Activated T-cell treated with anti-CD3 and anti-CD28 coated beads, Interleukin-2, amount 50 U/mL, for 24 hours (primary cell): Measurements from ENCODE around the gene PLEKHF1.

ENCODE experiments used
- DNase-seq: peaks from one replicate; pipeline ENCODE4 v3.0.0-alpha.2; 2020
- H3K27ac Mint-ChIP-seq: 2 replicates; pipeline ENCODE4 v1.8.0; 2020; ENCODE audit warnings: mild to moderate bottlenecking, mixed read lengths
- H3K27me3 Mint-ChIP-seq: 2 replicates; pipeline ENCODE4 v1.8.0; 2020; ENCODE audit warnings: mixed read lengths
- H3K36me3 Mint-ChIP-seq: 2 replicates; pipeline ENCODE4 v1.8.0; 2020; ENCODE audit warnings: low read depth, mixed read lengths
- H3K4me1 Mint-ChIP-seq: 2 replicates; pipeline ENCODE4 v1.8.0; 2020; ENCODE audit warnings: low read depth, mixed read lengths
- H3K4me3 Mint-ChIP-seq: 2 replicates; pipeline ENCODE4 v1.8.0; 2020; ENCODE audit warnings: mild to moderate bottlenecking, moderate library complexity, mixed read lengths
- H3K9me3 Mint-ChIP-seq: 2 replicates; pipeline ENCODE4 v1.8.0; 2020; ENCODE audit warnings: mixed read lengths

PLEKHF1 gene

DNA sequence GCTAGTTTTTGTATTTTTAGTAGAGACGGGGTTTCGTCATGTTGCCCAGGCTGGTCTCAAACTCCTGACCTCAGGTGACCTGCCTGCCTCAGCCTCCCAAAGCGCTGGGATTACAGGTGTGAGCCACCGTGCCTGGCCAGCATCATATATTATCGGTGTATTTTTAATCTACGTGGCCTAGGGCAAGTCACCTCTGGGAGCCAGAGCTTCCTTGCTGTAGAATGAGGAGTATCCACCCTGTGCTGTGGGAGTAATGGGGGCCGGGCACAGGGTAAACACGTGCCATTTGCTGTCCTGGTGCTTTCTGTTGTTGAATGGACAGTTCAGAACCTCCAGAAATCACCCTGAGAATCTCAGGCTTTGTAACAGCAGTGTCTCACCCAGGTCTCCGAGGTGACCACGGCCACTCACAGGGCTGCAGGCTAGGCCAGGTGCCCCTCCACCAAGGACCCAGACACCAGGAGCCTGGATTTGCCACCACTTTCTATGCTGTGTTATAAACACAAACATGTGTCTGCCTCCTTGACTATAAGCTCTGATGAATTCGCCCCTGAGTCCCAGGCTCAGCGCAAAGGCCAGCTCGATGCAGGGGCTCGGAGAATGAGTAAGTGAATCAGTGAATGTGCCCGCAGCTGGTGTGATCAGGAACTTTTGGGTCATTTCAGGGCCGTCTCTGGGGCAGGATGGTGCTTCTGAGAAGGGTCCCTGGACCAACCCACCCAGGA is 36.4 kb upstream of the PLEKHF1 start:
- Mint-ChIP-seq H3K36me3 (no peaks in the 10 kb centered on the region), H3K27me3 (no peaks in the 10 kb centered on the region), H3K27ac (no peak overlapping the region), H3K9me3 (no peaks in the 10 kb centered on the region), H3K4me3 (no peak overlapping the region), H3K4me1 (peaks cover 14% of the 10 kb centered on the region)
- no peak for DNase-seq

DNA sequence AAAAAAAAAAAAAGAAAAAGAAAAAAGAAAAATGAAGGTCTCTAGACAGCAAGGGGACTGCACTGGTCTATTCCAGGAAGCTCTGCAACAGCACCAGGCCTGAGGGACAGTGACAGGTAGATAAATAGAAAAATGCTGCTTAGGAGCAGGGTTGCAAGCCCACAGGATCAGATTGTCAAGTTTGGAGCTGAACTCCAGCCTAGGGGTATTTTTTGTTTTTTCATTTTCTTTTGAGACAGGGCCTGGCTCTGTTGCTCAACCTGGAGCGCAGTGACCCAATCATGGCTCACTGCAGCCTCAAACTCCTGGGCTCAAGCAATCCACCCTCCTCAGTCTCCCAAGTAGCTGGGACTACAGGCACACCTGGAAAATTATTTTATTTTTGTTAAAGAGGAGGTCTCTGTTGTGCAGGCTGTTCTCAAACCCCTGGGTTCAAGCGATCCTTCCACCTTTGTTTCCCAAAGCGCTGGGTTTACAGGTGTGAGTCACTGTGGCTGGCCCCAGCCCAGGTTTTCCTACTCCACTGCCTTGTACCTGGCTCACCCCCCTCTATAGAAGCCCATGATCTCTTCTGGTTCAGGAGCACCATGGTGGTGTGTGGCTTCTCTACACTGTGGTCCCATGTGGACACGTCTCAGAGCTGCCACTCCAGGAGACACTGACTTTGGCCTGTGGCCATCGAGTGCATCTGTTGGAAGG is 35.3 kb upstream of the PLEKHF1 start:
- H3K9me3 Mint-ChIP-seq: no peaks in the 10 kb centered on the region
- H3K27ac Mint-ChIP-seq: no peak overlapping the region
- H3K36me3 Mint-ChIP-seq: no peaks in the 10 kb centered on the region
- DNase-seq: peak; percentile 5
- H3K4me1 Mint-ChIP-seq: peaks cover 4% of the 10 kb centered on the region
- H3K27me3 Mint-ChIP-seq: no peaks in the 10 kb centered on the region
- no peak overlapping the region for H3K4me3 Mint-ChIP-seq

DNA sequence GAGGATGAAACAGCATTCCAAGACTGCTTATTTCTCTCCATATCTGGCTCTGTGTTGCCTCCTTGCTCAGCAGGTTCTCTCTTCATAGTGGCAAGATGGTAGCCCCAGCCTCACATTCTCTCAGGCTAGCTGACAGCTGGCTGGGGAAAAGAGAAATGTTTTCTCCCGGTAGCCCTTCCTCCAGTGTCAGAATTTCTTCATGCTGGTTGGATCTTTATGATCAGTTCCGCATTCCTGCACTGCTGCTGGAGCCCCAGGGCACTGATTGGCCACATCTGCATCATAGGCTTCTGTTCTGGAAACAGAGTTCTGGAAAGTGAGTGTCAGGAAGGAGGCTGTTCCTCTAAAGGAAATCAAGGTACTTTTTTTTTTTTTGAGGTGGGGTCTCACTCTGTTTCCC is 34.6 kb upstream of the PLEKHF1 start:
- H3K9me3 Mint-ChIP-seq: no peaks in the 10 kb centered on the region
- H3K36me3 Mint-ChIP-seq: no peaks in the 10 kb centered on the region
- no peaks in the 10 kb centered on the region for H3K27me3 Mint-ChIP-seq
- H3K27ac Mint-ChIP-seq: no peak overlapping the region
- no peak overlapping the region for H3K4me3 Mint-ChIP-seq
- no peaks in the 10 kb centered on the region for H3K4me1 Mint-ChIP-seq
- DNase-seq: no peak

DNA sequence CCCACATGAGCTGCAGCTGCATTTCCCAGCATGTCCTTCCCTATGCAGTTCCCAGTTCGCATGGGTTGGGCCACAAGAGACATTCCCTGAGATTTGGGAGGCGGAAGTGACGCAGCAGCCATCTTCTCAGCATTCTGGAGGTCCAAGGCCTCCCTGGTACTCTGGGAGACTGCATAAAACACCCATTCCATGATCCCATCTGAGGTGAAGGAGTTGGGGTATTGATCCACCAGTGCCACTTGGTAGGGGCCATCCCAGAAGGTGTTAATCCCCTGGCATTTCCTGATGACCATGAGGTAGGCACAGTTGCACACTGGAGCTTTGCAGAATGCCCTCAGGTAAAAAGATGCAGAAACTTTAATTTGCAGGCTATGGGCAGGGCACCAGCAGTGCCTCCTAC is 33.8 kb upstream of the PLEKHF1 start:
- H3K27me3 Mint-ChIP-seq: no peaks in the 10 kb centered on the region
- no peak for DNase-seq
- H3K4me3 Mint-ChIP-seq: no peak overlapping the region
- no peaks in the 10 kb centered on the region for H3K36me3 Mint-ChIP-seq
- H3K4me1 Mint-ChIP-seq: no peaks in the 10 kb centered on the region
- H3K9me3 Mint-ChIP-seq: no peaks in the 10 kb centered on the region
- H3K27ac Mint-ChIP-seq: no peak overlapping the region

DNA sequence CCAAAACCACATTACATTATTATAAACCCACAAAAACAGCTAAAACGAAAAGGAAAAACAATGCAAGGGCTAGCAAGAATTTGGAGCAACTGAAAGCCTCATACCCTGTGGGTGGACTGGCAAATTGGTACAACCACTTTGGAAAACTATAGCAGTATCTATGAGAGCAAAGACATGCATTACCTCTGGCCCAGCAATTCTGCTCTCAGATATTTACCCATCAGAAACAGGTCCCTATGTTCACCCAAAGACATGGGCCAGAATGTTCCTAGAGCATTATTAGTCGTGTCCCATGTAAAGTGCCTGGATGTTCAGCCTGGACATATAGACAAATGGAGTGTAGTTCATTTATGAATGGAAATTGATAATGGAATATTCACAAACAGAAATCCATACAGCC is 31.3 kb upstream of the PLEKHF1 start:
- DNase-seq: no peak
- Mint-ChIP-seq H3K27me3 (no peaks in the 10 kb centered on the region), H3K36me3 (no peaks in the 10 kb centered on the region), H3K9me3 (no peaks in the 10 kb centered on the region), H3K27ac (no peak overlapping the region), H3K4me3 (no peak overlapping the region), H3K4me1 (no peaks in the 10 kb centered on the region)

DNA sequence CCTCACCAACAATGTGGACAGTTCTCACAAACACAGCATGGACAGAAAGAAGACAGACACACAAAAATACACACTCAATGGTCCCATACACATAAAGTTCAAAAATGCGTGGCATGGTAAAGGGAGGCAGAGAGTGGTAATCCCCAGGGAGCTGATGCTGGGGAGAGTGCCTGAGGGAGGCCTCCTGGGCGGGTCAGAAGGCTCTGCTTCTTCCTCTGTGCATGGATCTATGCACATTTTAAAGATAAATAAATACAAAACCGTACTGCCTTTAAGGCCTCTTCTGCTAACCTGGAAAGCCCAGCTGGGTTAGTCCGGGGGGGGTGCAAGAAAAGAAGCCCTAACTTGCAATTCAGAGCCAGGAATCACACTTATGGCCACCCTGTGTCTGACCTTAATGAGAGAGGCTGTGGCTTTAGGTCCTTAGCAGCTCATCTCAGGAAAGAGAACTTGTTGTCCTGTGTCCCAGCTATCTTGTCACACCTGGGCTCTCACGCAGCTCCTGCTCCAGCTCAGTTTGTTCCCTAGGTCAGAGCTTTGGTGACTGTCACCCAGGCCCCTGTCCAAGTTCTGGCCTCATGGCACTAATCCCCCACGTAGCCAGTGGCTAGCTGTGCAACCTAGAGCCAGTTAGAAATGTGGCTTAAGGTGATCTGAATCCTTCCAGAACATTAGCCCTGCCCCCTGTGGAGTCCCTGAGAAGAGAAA is 30.7 kb upstream of the PLEKHF1 start:
- no peaks in the 10 kb centered on the region for H3K9me3 Mint-ChIP-seq
- H3K4me3 Mint-ChIP-seq: no peak overlapping the region
- no peaks in the 10 kb centered on the region for H3K27me3 Mint-ChIP-seq
- no peaks in the 10 kb centered on the region for H3K36me3 Mint-ChIP-seq
- DNase-seq: no peak
- no peak overlapping the region for H3K27ac Mint-ChIP-seq
- H3K4me1 Mint-ChIP-seq: no peaks in the 10 kb centered on the region

DNA sequence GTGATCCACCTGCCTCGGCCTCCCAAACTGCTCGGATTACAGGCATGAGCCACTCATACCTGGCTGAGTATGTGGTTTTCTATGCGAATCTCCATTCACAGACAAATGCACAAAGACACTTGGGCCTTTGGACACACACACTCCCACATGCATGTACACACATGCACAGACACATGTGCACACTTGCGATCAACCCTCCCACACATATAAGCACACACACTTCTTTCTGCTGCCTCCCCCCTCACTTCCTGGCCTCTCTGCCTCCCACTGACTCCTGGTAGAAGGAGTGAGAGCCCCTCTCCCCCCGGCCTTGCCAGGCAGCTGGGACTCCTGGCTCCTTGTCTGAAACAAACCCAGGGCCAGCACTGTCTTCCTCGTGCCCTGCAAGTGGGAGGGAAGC is 29.3 kb upstream of the PLEKHF1 start:
- H3K4me1 Mint-ChIP-seq: no peaks in the 10 kb centered on the region

DNA sequence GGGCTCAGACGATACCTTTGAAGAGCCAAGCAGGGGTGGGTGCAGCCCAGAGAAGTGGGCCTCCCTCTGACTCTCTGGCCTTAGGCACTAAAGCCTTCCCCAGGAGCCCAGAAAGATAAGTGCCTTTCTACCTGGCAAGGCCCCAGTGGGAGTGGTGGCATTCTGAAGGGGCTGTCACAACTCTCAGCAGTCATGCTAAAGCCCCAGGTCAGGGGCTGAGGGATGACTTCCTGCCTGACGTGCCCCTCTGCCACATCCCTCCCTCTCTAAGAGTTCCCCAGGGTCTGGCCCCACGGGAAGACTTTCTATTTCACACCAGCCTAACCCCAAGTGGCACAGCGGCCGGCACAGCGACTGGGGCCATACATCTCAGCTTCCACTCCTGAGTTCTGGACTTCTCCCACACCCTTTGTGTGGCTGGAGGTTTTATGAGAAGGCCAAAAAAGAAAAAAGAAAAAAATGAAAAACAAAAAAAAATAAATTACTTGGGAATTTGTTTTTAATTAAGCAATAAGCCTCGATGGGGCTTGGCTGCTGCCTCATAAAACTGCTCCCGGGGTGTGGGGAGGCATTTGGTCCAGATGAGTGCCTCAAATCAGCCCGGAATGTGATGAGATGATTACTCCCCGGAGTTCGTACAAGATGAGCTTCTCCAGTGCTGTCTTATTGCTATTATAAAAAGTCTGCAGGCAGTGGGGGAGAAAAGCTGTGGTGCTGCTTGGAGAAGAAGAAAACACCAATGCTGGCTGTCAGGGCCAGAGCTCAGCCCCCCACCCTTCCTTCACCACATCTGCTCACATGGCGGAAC is 28.5 kb upstream of the PLEKHF1 start:
- no peak for DNase-seq
- Mint-ChIP-seq H3K27me3 (no peaks in the 10 kb centered on the region), H3K36me3 (no peaks in the 10 kb centered on the region), H3K9me3 (no peaks in the 10 kb centered on the region), H3K4me1 (no peaks in the 10 kb centered on the region), H3K4me3 (no peak overlapping the region), H3K27ac (no peak overlapping the region)

More for the DNA sequence above, 29.3 kb upstream of the PLEKHF1 start:
- Mint-ChIP-seq H3K27ac (no peak overlapping the region), H3K36me3 (no peaks in the 10 kb centered on the region), H3K27me3 (no peaks in the 10 kb centered on the region), H3K9me3 (no peaks in the 10 kb centered on the region), H3K4me3 (no peak overlapping the region)
- DNase-seq: no peak

DNA sequence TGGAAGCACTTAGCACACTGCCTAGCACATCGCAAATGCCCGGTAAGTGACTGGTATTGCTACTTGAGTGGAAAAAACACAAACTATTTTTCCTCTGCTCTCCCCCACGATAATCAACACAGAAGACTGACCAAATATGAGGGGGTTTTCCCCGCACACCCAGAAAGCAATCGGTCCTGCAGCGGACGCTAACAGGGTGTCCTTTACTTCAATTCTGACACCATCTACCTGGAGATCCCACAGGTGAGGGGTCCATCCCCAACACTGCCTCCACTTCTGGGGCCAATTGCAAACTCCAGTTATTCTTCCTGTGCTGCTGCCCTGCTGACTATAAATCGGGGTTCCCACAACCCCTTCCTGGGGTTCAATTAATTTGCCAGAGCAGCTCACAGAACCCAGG is 26.2 kb upstream of the PLEKHF1 start:
- Mint-ChIP-seq H3K36me3 (no peaks in the 10 kb centered on the region), H3K27me3 (no peaks in the 10 kb centered on the region), H3K27ac (no peak overlapping the region), H3K9me3 (no peaks in the 10 kb centered on the region), H3K4me1 (no peaks in the 10 kb centered on the region), H3K4me3 (no peak overlapping the region)
- DNase-seq: no peak

DNA sequence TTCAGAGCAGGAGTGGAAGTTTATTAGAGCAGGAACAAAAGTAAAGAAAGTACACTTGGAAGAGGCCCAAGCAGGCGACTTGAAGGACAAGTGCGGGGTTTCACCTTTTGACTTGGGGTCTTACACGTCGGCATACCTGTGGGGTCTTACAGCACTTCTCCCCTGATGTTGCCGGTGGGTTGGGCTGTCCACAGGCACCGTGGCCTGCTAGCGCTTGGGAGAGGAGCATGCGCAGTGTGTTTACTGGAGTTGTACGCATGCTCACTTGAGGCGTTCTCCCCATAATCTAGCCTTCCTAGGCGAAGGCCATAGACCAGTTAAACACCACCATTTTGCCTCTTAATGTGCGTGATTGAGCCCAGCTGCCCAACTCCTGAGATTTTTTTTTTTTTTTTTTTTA is 25.0 kb upstream of the PLEKHF1 start:
- Mint-ChIP-seq H3K4me3 (no peak overlapping the region), H3K27me3 (no peaks in the 10 kb centered on the region), H3K27ac (no peak overlapping the region), H3K9me3 (no peaks in the 10 kb centered on the region), H3K36me3 (no peaks in the 10 kb centered on the region), H3K4me1 (peaks cover 3% of the 10 kb centered on the region)
- no peak for DNase-seq

DNA sequence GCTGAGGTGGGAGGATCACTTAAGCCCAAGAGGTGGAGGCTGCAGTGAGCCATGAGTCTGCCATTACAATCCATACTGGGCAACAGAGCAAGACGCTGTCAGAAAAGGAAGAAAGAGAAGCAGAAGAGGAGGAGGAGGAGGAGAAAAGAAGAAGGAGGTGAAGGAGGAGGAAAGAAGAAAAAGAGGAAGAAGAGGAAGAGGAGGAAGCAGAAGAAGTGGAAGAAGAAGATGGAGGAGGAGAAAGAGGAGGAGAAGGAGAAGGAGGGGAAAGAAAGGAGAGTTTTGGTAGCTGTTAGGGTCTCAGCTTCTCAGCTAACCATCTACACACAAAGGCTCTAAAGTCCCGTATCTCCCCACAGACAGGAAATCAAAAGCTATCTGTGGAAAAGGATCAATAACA is 23.7 kb upstream of the PLEKHF1 start:
- no peak for DNase-seq
- H3K9me3 Mint-ChIP-seq: no peaks in the 10 kb centered on the region
- H3K4me1 Mint-ChIP-seq: peaks cover 15% of the 10 kb centered on the region
- no peaks in the 10 kb centered on the region for H3K27me3 Mint-ChIP-seq
- H3K27ac Mint-ChIP-seq: no peak overlapping the region
- no peaks in the 10 kb centered on the region for H3K36me3 Mint-ChIP-seq
- H3K4me3 Mint-ChIP-seq: no peak overlapping the region

DNA sequence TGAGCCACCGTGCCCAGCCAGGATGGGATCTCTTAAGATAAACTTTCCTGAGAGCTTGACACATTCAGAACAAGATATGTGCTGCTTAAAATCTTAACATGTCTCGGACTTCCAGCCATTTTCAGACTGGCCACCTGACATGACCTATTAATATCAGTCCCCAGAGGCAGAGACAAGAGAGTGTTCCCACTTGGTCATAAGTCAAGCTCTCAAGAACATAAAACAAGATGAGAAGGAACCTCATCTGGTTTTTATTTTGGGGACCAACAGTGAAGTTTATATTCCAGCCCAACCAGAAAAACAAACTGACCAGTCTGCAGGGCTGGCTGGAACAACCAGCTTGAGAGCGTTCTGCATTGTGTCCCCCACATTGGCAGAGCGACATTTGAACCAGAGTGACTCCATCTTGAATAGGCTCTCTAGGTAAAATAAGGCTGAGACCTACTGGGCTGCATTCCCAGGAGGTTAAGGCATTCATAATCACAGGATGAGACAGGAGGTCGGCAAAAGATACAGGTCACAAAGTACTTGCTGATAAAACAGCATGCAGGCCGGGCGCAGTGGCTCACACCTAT is 21.8 kb upstream of the PLEKHF1 start:
- no peak overlapping the region for H3K4me3 Mint-ChIP-seq
- H3K27ac Mint-ChIP-seq: no peak overlapping the region

DNA sequence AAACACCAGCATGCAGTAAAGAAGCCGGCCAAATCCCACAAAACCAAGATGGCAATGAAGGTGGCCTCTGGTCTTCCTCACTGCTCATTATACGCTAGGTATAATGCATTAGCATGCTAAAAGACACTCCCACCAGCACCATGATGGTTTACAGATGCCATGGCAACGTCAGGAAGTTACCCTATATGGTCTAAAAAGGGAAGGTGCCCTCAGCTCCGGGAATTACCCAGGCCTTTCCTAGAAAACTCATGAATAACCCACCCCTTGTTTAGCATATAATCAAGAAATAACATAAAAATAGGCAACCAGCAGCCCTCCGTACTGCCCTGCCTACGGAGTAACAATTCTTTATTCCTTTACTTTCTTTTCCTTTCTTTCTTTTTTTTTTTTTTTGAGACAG is 21.1 kb upstream of the PLEKHF1 start:
- H3K27me3 Mint-ChIP-seq: no peaks in the 10 kb centered on the region
- DNase-seq: no peak
- H3K4me3 Mint-ChIP-seq: no peak overlapping the region
- H3K9me3 Mint-ChIP-seq: no peaks in the 10 kb centered on the region
- no peak overlapping the region for H3K27ac Mint-ChIP-seq
- H3K36me3 Mint-ChIP-seq: no peaks in the 10 kb centered on the region
- H3K4me1 Mint-ChIP-seq: peaks cover 15% of the 10 kb centered on the region

More for the DNA sequence above, 21.8 kb upstream of the PLEKHF1 start:
- H3K27me3 Mint-ChIP-seq: no peaks in the 10 kb centered on the region
- H3K4me1 Mint-ChIP-seq: peaks cover 15% of the 10 kb centered on the region
- no peaks in the 10 kb centered on the region for H3K9me3 Mint-ChIP-seq
- no peaks in the 10 kb centered on the region for H3K36me3 Mint-ChIP-seq
- DNase-seq: no peak

DNA sequence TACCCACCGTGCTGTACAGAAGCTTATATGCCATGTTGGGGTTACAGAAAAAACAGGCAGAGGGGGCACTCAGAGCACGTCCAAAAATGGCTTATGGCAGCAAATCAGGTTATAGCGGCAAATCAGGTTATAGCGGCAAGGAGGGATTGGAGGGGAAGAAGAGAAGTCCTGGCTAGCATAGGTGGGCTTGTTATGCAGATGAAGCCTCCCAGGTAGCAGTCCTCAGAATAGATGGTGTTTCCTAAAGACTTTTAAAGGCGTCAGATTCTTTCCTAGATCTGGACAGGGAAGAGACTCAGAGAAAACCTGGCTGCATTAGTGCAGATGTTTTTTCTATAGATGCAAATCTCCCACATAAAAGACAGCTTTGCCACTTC is 19.8 kb upstream of the PLEKHF1 start:
- H3K36me3 Mint-ChIP-seq: no peaks in the 10 kb centered on the region
- no peak overlapping the region for H3K4me3 Mint-ChIP-seq
- peak overlapping the region; percentile 2 for H3K27ac Mint-ChIP-seq
- DNase-seq: no peak
- H3K9me3 Mint-ChIP-seq: no peaks in the 10 kb centered on the region
- H3K4me1 Mint-ChIP-seq: peaks cover 15% of the 10 kb centered on the region
- H3K27me3 Mint-ChIP-seq: no peaks in the 10 kb centered on the region
